ENCODE data around the gene R3HDM2. TPM values are rescaled to one million over a fixed set of nuclear protein-coding genes. Genes with fewer than 3 reads are reported as not detected.

The R3HDM2 gene
- total RNA-seq, 1 donor from 2014 or later = 3.9 TPM

DNA sequence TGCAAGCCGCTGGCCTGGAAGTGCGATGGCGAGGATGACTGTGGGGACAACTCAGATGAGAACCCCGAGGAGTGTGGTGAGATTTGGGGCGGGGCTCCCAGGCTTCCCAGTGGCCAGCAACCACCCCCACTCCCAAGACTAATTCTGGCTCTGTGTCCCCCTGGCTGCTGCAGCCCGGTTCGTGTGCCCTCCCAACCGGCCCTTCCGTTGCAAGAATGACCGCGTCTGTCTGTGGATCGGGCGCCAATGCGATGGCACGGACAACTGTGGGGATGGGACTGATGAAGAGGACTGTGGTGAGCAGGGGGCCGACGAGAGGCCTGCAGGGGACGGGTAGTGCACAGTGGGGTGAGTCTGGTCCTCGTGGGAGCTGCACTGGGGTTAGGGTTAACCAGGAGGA lies 226.4 kb downstream of the R3HDM2 start:
- no peak for DNase-seq (ENCODE audit: low spot score)

GRCh38 chr12:57203791-57204190 lies 227.1 kb downstream of the R3HDM2 start:
- no peak for DNase-seq (ENCODE audit: low spot score)

Other genes with a start within 250 kb of the R3HDM2 start
- not detected for gene NXPH4, start 214.2 kb downstream of the R3HDM2 start, total RNA-seq (ENCODE audit: insufficient read depth, low replicate concordance)
- gene SHMT2, start 201.3 kb downstream of the R3HDM2 start, total RNA-seq (ENCODE audit: insufficient read depth, low replicate concordance) = 156 TPM
- gene STAC3, start 179.9 kb downstream of the R3HDM2 start, total RNA-seq (ENCODE audit: insufficient read depth, low replicate concordance) = not detected
- gene INHBC, start 3.7 kb upstream of the R3HDM2 start, total RNA-seq (ENCODE audit: insufficient read depth, low replicate concordance) = not detected
- 1.4 TPM for gene INHBE, start 24.3 kb upstream of the R3HDM2 start, total RNA-seq (ENCODE audit: insufficient read depth, low replicate concordance)
- gene GLI1, start 28.7 kb upstream of the R3HDM2 start, total RNA-seq (ENCODE audit: insufficient read depth, low replicate concordance) = 3.6 TPM
- 6.7 TPM for gene ARHGAP9, start 48.8 kb upstream of the R3HDM2 start, total RNA-seq (ENCODE audit: insufficient read depth, low replicate concordance)
- 41.7 TPM for gene MARS1, start 57.0 kb upstream of the R3HDM2 start, total RNA-seq (ENCODE audit: insufficient read depth, low replicate concordance)
- 20.7 TPM for gene DDIT3, start 89.5 kb upstream of the R3HDM2 start, total RNA-seq (ENCODE audit: insufficient read depth, low replicate concordance)
- gene MBD6, start 91.8 kb upstream of the R3HDM2 start, total RNA-seq (ENCODE audit: insufficient read depth, low replicate concordance) = 1.9 TPM
- 64.0 TPM for gene DCTN2, start 116.1 kb upstream of the R3HDM2 start, total RNA-seq (ENCODE audit: insufficient read depth, low replicate concordance)
- 2.2 TPM for gene KIF5A, start 119.0 kb upstream of the R3HDM2 start, total RNA-seq (ENCODE audit: insufficient read depth, low replicate concordance)
- gene PIP4K2C, start 160.1 kb upstream of the R3HDM2 start, total RNA-seq (ENCODE audit: insufficient read depth, low replicate concordance) = 12.5 TPM
- gene DTX3, start 173.8 kb upstream of the R3HDM2 start, total RNA-seq (ENCODE audit: insufficient read depth, low replicate concordance) = 17.6 TPM
- gene ARHGEF25, start 180.4 kb upstream of the R3HDM2 start, total RNA-seq (ENCODE audit: insufficient read depth, low replicate concordance) = 101 TPM
- 1.4 TPM for gene B4GALNT1, start 202.2 kb upstream of the R3HDM2 start, total RNA-seq (ENCODE audit: insufficient read depth, low replicate concordance)

All from umbilical cord (tissue), 2 donors.